Embryonic facial prominence (tissue), 1 donor: ENCODE results near the gene AIFM1.

ENCODE experiments used
- DNase-seq: peaks from one replicate; pipeline ENCODE4 v3.0.0-alpha.2; 2016; ENCODE audit errors: extremely low spot score

Gene AIFM1

GRCh38 chrX:130165703-130166502 is at the start of gene AIFM1:
TSS of gene AIFM1 (minus strand) at chrX:130165841. CDS start at chrX:130165656, 185 bp downstream.
- DNase-seq: peak; percentile 70

- DNase-seq: no peak
Observed at GRCh38 chrX:130213376-130213775, 47.7 kb upstream of the AIFM1 start.

- DNase-seq: no peak
Observed at GRCh38 chrX:130212371-130212770, 46.7 kb upstream of the AIFM1 start.

- no peak for DNase-seq
Observed at GRCh38 chrX:130211415-130212186, 46.0 kb upstream of the AIFM1 start.

- no peak for DNase-seq
Observed at GRCh38 chrX:130204647-130205046, 39.0 kb upstream of the AIFM1 start.

GRCh38 chrX:130197464-130197863 is 31.8 kb upstream of the AIFM1 start:
- DNase-seq: no peak

- no peak for DNase-seq
Observed at GRCh38 chrX:130196466-130196865, 30.8 kb upstream of the AIFM1 start.

- no peak for DNase-seq
Observed at GRCh38 chrX:130190801-130191200, 25.2 kb upstream of the AIFM1 start.

GRCh38 chrX:130186651-130187050 is 21.0 kb upstream of the AIFM1 start:
- DNase-seq: no peak

- DNase-seq: no peak
Observed at GRCh38 chrX:130184857-130185256, 19.2 kb upstream of the AIFM1 start.

- DNase-seq: no peak
Observed at GRCh38 chrX:130184168-130184567, 18.5 kb upstream of the AIFM1 start.

- no peak for DNase-seq
Observed at GRCh38 chrX:130179579-130180215, 14.1 kb upstream of the AIFM1 start.

GRCh38 chrX:130179170-130179569 is 13.5 kb upstream of the AIFM1 start:
- no peak for DNase-seq

- no peak for DNase-seq
Observed at GRCh38 chrX:130176942-130177341, 11.3 kb upstream of the AIFM1 start.

GRCh38 chrX:130176354-130176776 is 10.7 kb upstream of the AIFM1 start:
- no peak for DNase-seq

GRCh38 chrX:130174937-130175336 is 9.3 kb upstream of the AIFM1 start:
- no peak for DNase-seq

GRCh38 chrX:130174045-130174704 is 8.5 kb upstream of the AIFM1 start:
- no peak for DNase-seq

GRCh38 chrX:130173190-130173895 is 7.7 kb upstream of the AIFM1 start:
- DNase-seq: no peak

GRCh38 chrX:130172127-130172845 is 6.6 kb upstream of the AIFM1 start:
- no peak for DNase-seq

- no peak for DNase-seq
Observed at GRCh38 chrX:130171446-130172126, 5.9 kb upstream of the AIFM1 start, which contains the start of gene RAB33A. TSS of gene RAB33A (plus strand) at chrX:130171962. CDS start at chrX:130172063, 101 bp downstream.
